NCI-H526 treated with DMSO at 0.1 percent for 48 hours (cell line): ENCODE results near the gene AGBL5.

Experiments
- DNase-seq: peaks from one replicate; lab custom pipeline; 2025; lab: John Stamatoyannopoulos, UW

The AGBL5 gene

GRCh38 chr2:27077231-27077630 lies 25.8 kb downstream of the AGBL5 start:
- DNase-seq = no peak

- no peak for DNase-seq
These were observed 27.1 kb downstream of the AGBL5 start, which contains the start of gene EMILIN1 for GRCh38 chr2:27078267-27079194. EMILIN1 (plus strand) TSS chr2:27078615; CDS start chr2:27079066, 451 bp downstream.

- no peak for DNase-seq
These were observed 28.0 kb downstream of the AGBL5 start for GRCh38 chr2:27079233-27080139.

GRCh38 chr2:27080140-27080469 lies 28.6 kb downstream of the AGBL5 start:
- no peak for DNase-seq

GRCh38 chr2:27080603-27080936 lies 29.1 kb downstream of the AGBL5 start:
- no peak for DNase-seq

- DNase-seq = no peak
These were observed 30.7 kb downstream of the AGBL5 start for GRCh38 chr2:27081984-27082772.

GRCh38 chr2:27082773-27083409 lies 31.4 kb downstream of the AGBL5 start:
- DNase-seq = no peak

- DNase-seq = no peak
These were observed 32.2 kb downstream of the AGBL5 start for GRCh38 chr2:27083410-27084296.

GRCh38 chr2:27084297-27085061 lies 33.0 kb downstream of the AGBL5 start:
- no peak for DNase-seq

GRCh38 chr2:27085062-27085672 lies 33.7 kb downstream of the AGBL5 start:
- DNase-seq = no peak

- DNase-seq = no peak
These were observed 34.2 kb downstream of the AGBL5 start for GRCh38 chr2:27085673-27086089.

GRCh38 chr2:27086090-27086723 lies 34.7 kb downstream of the AGBL5 start:
- peak; percentile 78 for DNase-seq

GRCh38 chr2:27086724-27087593 lies 35.5 kb downstream of the AGBL5 start, which contains the start of gene KHK:
KHK (plus strand) TSS chr2:27086772; CDS start chr2:27087260, 488 bp downstream.
- DNase-seq = peak; percentile 20

GRCh38 chr2:27087823-27088410 lies 36.4 kb downstream of the AGBL5 start:
- DNase-seq = no peak

GRCh38 chr2:27088634-27089033 lies 37.2 kb downstream of the AGBL5 start:
- DNase-seq = no peak

GRCh38 chr2:27089111-27089954 lies 37.9 kb downstream of the AGBL5 start:
- no peak for DNase-seq
